HL-60 (cell line): ENCODE results near the gene KDM5C.

ENCODE experiments used
- CTCF ChIP-seq: IDR thresholded peaks from one replicate; pipeline ENCODE4 v1.5.1; 2011; ENCODE audit warnings: low read length, control low read depth, inconsistent platforms; ENCODE audit not compliant: insufficient read depth
- POLR2AphosphoS5 ChIP-seq: IDR thresholded peaks from 2 replicates; pipeline ENCODE4 v1.6.1; 2012; ENCODE audit warnings: low read depth
- REST ChIP-seq: IDR thresholded peaks from 2 replicates; pipeline ENCODE4 v1.6.1; 2012; ENCODE audit warnings: low read depth; ENCODE audit not compliant: insufficient replicate concordance

- TF ChIP-seq CTCF (no peak), REST (no peak), POLR2AphosphoS5 (no peak)
Observed at GRCh38 chrX:53266914-53267313, 41.9 kb upstream of the KDM5C start.
